SK-N-MC (cell line): ENCODE data around the gene GOSR2.

Experiments
- EZH2 ChIP-seq: fragments of 200-600 bp; sonication (generic); IDR thresholded peaks from one replicate; pipeline ENCODE4 v1.6.1; 2017; ENCODE audit warnings: antibody characterized with exemption
- POLR2AphosphoS5 ChIP-seq: IDR thresholded peaks from 2 replicates; pipeline ENCODE4 v1.6.1; 2012; ENCODE audit warnings: mild to moderate bottlenecking, low read depth, low read length, borderline replicate concordance

DNA sequence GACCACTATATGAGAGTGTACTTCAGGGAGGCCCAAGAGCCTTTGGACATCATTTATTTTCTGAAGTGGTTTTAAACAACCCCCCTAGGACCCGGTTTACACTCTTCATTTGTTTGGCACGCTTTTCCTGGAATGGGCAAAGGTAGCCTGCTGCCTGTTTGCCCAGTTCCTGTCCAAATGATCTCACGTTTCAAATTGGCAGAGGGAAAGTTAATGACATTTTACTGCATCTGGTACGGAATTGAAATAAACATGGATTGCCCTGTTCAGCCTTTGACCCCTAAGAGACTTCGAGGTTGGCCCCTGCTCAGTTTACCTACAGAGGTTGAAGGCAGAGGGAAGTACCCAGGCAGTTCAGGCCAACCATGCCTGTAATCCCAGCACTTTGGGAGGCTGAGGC, 61.9 kb downstream of the GOSR2 start:
- TF ChIP-seq EZH2 (no peak), POLR2AphosphoS5 (no peak)
